ENCODE data around the gene SMAD9.
A peak's percentile ranks its signal among the peaks of the same experiment; 100 is the strongest.

The SMAD9 gene

DNA sequence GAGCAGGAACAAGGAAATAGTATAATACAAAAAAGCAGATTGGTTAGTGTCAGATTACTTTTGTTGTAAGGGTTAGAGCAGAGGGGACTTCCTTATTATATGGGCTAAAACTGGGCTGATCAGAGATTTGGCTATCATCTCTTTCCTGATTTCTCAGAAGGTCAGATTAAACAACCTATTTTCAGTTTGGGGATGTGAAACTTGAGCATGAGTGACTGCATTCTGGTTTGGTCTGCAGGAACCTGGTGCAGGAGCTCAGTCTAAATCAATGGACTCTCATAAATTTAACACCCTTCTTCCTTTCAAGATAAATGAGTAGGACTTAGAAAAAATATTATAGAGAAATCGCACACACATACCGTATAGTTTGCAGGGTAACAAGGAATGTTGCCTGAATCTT lies 113.9 kb downstream of the SMAD9 start:
- Mint-ChIP-seq H3K4me3 (peak overlapping the region; percentile 3), H3K9me3 (no peaks in the 10 kb centered on the region), H3K36me3 (no peaks in the 10 kb centered on the region), H3K4me1 (peaks cover 14% of the 10 kb centered on the region), H3K27ac (no peak overlapping the region), H3K27me3 (peaks cover 3% of the 10 kb centered on the region)
- ATAC-seq (ENCODE audit: low read depth) (peak; percentile 94), DNase-seq (ENCODE audit: low spot score in 2 of 2) (no peak)

- DNase-seq (ENCODE audit: low spot score in 2 of 2), result no peak
- H3K27ac Mint-ChIP-seq, result no peak overlapping the region
- H3K9me3 Mint-ChIP-seq, result no peaks in the 10 kb centered on the region
- ATAC-seq (ENCODE audit: low read depth), result no peak
- no peaks in the 10 kb centered on the region for H3K36me3 Mint-ChIP-seq
- H3K27me3 Mint-ChIP-seq, result peaks cover 2% of the 10 kb centered on the region
- H3K4me3 Mint-ChIP-seq, result no peak overlapping the region
- peaks cover 14% of the 10 kb centered on the region for H3K4me1 Mint-ChIP-seq
Measured at GRCh38 chr13:36804588-36804987, 115.5 kb downstream of the SMAD9 start.

- H3K4me1 Mint-ChIP-seq, result peaks cover 7% of the 10 kb centered on the region
- no peak overlapping the region for H3K27ac Mint-ChIP-seq
- DNase-seq (ENCODE audit: low spot score in 2 of 2) (no peak), ATAC-seq (ENCODE audit: low read depth) (no peak)
- no peak overlapping the region for H3K4me3 Mint-ChIP-seq
- no peaks in the 10 kb centered on the region for H3K36me3 Mint-ChIP-seq
- no peaks in the 10 kb centered on the region for H3K9me3 Mint-ChIP-seq
- peaks cover 5% of the 10 kb centered on the region for H3K27me3 Mint-ChIP-seq
Measured at GRCh38 chr13:36801035-36801434, 119.0 kb downstream of the SMAD9 start.

GRCh38 chr13:36796052-36796451 lies 124.0 kb downstream of the SMAD9 start:
- ATAC-seq (ENCODE audit: low read depth), result no peak

DNA sequence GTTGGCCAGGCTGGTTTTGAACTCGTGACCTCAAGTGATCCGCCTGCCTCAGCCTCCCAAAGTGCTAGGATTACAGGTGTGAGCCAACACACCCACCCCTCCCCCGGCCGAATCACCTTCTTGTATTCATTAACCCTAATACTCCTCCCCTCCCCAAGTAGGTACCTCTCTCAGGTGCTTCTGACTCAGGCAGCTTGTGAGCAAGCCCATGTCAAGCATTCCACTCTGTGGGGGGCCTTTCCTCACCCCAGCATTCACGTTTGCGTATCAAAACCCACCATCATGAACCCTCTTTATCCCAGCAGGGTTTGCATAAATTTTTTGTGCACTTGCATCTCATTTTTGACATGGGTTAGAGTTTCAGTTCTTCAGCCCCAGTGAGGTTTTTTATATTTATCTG lies 124.6 kb downstream of the SMAD9 start:
- H3K27me3 Mint-ChIP-seq, result peaks cover 11% of the 10 kb centered on the region
- H3K27ac Mint-ChIP-seq, result no peak overlapping the region
- no peak for DNase-seq (ENCODE audit: low spot score in 2 of 2)
- no peak for ATAC-seq (ENCODE audit: low read depth)
- no peaks in the 10 kb centered on the region for H3K36me3 Mint-ChIP-seq
- no peaks in the 10 kb centered on the region for H3K4me1 Mint-ChIP-seq
- H3K4me3 Mint-ChIP-seq, result no peak overlapping the region
- no peaks in the 10 kb centered on the region for H3K9me3 Mint-ChIP-seq

More at GRCh38 chr13:36796052-36796451, 124.0 kb downstream of the SMAD9 start:
- Mint-ChIP-seq H3K36me3 (no peaks in the 10 kb centered on the region), H3K4me3 (no peak overlapping the region), H3K4me1 (no peaks in the 10 kb centered on the region), H3K27me3 (peaks cover 12% of the 10 kb centered on the region), H3K9me3 (no peaks in the 10 kb centered on the region), H3K27ac (no peak overlapping the region)
- DNase-seq (ENCODE audit: low spot score in 2 of 2), result no peak
